HG03064 (cell line): ENCODE results near the gene DHRS12.
A peak's percentile ranks its signal among the peaks of the same experiment; 100 is the strongest.

ENCODE experiments used
- ATAC-seq: cut with Tn5 transposase; IDR thresholded peaks from one replicate; pipeline ENCODE4 v1.9.1; 2021; ENCODE audit warnings: low read depth; ENCODE audit not compliant: unreplicated experiment

DHRS12 gene

GRCh38 chr13:51731759-51732158 is 72.2 kb downstream of the DHRS12 start:
- no peak for ATAC-seq

- no peak for ATAC-seq
These were observed 73.0 kb downstream of the DHRS12 start for GRCh38 chr13:51730927-51731326.

- ATAC-seq: no peak
These were observed 74.0 kb downstream of the DHRS12 start for GRCh38 chr13:51729866-51730553.

GRCh38 chr13:51728972-51729371 is 75.0 kb downstream of the DHRS12 start:
- no peak for ATAC-seq

- ATAC-seq: no peak
These were observed 75.7 kb downstream of the DHRS12 start for GRCh38 chr13:51728275-51728673.

GRCh38 chr13:51727634-51728274 is 76.2 kb downstream of the DHRS12 start:
- no peak for ATAC-seq

- ATAC-seq: no peak
These were observed 77.3 kb downstream of the DHRS12 start for GRCh38 chr13:51726446-51727193.

- no peak for ATAC-seq
These were observed 79.2 kb downstream of the DHRS12 start for GRCh38 chr13:51724721-51725120.

- no peak for ATAC-seq
These were observed 80.4 kb downstream of the DHRS12 start for GRCh38 chr13:51723529-51723928.

GRCh38 chr13:51721496-51721895 is 82.5 kb downstream of the DHRS12 start:
- ATAC-seq: peak; percentile 91

GRCh38 chr13:51719394-51719793 is 84.6 kb downstream of the DHRS12 start:
- no peak for ATAC-seq
